Vagina (tissue), 2 donors: ENCODE data around the gene ADAMTS17. TPM values are rescaled to one million over a fixed set of nuclear protein-coding genes. Genes with fewer than 3 reads are reported as not detected.

Experiments
- DNase-seq, 2 donors: peaks; one replicate each; pipeline ENCODE4 v3.0.0-alpha.2; 2017; ENCODE audit errors: extremely low spot score in 2 of 2
- H3K27ac ChIP-seq: fragments of 200-600 bp; sonication (generic); one replicate; pipeline ENCODE4 v1.5.1; 2019
- H3K27me3 ChIP-seq: fragments of 200-600 bp; sonication (generic); one replicate; pipeline ENCODE4 v1.5.1; 2019
- H3K36me3 ChIP-seq, 2 donors: fragments of 200-600 bp; sonication (generic); one replicate each; pipeline ENCODE4 v1.5.1; 2017 to 2019
- H3K4me1 ChIP-seq: fragments of 200-600 bp; sonication (generic); one replicate; pipeline ENCODE4 v1.5.1; 2019
- H3K4me3 ChIP-seq, 2 donors: fragments of 200-600 bp; sonication (generic); 1 replicate in 1 of 2; 2 replicates in 1 of 2; pipeline ENCODE4 v1.5.1; 2016 to 2019
- H3K9me3 ChIP-seq: fragments of 200-600 bp; sonication (generic); one replicate; pipeline ENCODE4 v1.5.1; 2019
- POLR2A ChIP-seq, 2 donors: fragments of 450-650 bp; IDR thresholded peaks; one replicate each; pipeline ENCODE4 v1.6.1; 2017; ENCODE audit warnings: antibody characterized with exemption in 2 of 2, mild to moderate bottlenecking in 2 of 2, moderate library complexity in 2 of 2
- POLR2AphosphoS5 ChIP-seq, 2 donors: sonication (generic); formaldehyde crosslinking; IDR thresholded peaks; one replicate each; pipeline ENCODE4 v1.9.0; 2017; ENCODE audit warnings: antibody characterized with exemption in 2 of 2, mild to moderate bottlenecking in 2 of 2, low read depth in 1 of 2; ENCODE audit not compliant: insufficient read depth in 1 of 2
- intact Hi-C: fragments of 100-400 bp; cut with DNase I; formaldehyde crosslinking; loops from one replicate; pipeline ENCODE4 v1.15.1; 2023
- total RNA-seq: library from RNA; depleted of rRNA; stranded (reverse); fragments of >200 nt; gene quantifications from one replicate; pipeline ENCODE4 v1.2.3, GENCODE V29; 2016
- TF ChIP-seq, protein P1 (sequence below), 3 experiments: fragments of 450-650 bp in 2 of 3; fragments of 200-600 bp in 1 of 3; sonication (generic) in 1 of 3; IDR thresholded peaks; one replicate each; pipeline ENCODE4 v1.5.1; 2017 to 2019; ENCODE audit warnings: antibody characterized with exemption in 3 of 3, mild to moderate bottlenecking in 2 of 3, moderate library complexity in 2 of 3

ADAMTS17 gene
- total RNA-seq, 1 donor from 2014 or later, result 16.0 TPM

DNA sequence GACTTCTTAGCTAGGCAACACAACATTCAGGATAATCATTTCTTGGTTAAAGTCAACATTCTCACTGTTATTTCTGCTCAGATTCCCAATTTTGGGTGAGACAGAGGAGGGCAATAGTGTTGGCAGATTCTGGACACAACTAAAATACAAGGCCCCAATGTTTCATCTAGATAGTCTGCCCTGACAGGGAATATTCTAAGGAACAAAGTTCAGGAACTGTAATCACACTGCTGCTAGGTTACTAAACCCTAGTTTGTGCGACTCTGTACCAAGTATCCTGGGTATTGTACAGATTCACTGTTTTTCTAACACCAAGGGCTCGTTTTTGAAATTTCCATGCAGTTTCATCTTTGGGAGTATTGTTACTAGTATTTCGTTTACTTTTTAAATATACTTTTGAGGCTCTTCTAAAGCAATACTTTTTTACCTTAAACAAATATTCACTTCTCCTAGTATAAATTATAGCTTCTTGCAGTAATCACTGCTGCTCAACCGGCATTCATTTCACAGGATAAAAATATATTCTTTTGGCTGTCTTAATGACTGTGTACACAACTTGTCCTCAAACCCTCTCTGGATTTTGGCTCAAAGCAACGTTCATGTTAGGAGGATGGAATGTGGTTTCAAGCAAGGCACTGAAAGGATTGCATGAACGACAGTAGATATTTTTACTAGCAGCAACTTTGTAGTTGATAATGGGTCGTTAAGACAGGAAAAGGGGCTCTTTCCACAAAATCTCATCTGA is 167.4 kb downstream of the ADAMTS17 start:
- DNase-seq, result peak in 1 of 2 donors; percentile 6
- Histone ChIP-seq H3K4me1 (no peaks in the 10 kb centered on the region), H3K9me3 (peaks cover 11% of the 10 kb centered on the region), H3K27ac (no peak overlapping the region), H3K27me3 (no peaks in the 10 kb centered on the region), H3K36me3 (no peaks in the 10 kb centered on the region), H3K4me3 (no peak overlapping the region)
- TF ChIP-seq POLR2AphosphoS5 (IDR thresholded peaks at IDR 0.05; ENCODE audit: insufficient read depth in 1 of 2, low read depth in 1 of 2) (no peak), POLR2A (IDR thresholded peaks at IDR 0.05) (no peak)
- TF ChIP-seq, protein P1, sequence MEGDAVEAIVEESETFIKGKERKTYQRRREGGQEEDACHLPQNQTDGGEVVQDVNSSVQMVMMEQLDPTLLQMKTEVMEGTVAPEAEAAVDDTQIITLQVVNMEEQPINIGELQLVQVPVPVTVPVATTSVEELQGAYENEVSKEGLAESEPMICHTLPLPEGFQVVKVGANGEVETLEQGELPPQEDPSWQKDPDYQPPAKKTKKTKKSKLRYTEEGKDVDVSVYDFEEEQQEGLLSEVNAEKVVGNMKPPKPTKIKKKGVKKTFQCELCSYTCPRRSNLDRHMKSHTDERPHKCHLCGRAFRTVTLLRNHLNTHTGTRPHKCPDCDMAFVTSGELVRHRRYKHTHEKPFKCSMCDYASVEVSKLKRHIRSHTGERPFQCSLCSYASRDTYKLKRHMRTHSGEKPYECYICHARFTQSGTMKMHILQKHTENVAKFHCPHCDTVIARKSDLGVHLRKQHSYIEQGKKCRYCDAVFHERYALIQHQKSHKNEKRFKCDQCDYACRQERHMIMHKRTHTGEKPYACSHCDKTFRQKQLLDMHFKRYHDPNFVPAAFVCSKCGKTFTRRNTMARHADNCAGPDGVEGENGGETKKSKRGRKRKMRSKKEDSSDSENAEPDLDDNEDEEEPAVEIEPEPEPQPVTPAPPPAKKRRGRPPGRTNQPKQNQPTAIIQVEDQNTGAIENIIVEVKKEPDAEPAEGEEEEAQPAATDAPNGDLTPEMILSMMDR (IDR thresholded peaks at IDR 0.05), result no peak
- intact Hi-C loops, result no loop called here

DNA sequence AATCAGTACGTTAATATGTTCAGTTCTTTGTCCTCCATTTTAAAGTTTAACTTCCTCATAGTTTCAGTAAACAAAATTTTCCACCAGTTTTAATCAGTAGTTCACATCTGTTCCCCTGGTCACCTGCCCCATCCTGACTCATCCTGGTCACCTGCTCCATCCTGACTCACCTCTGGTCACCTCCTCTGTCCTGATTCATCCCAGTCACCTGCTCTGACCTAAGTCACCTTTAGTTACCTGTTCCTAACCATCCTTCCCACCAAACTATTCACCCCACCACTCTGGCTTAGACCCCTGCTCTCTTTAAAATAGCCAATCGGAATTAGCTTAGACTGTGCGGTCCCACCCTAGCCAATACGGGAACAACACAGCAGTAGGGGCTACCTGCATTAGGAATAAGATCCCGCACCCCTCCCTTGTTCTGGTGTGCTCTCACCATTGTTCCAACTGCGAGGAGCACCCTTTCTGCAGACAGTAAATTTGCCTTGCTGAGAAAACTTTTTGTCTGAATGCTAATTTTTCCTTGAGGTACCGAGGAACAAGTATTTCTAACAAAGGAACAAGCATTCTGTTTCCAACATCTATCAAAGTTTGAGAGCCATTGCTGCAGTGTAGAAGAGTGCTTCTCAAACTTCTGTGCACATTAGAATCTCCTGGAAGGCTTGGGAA is 169.3 kb downstream of the ADAMTS17 start:
- H3K4me1 ChIP-seq, result no peaks in the 10 kb centered on the region
- peak; percentile 44 to 90 for DNase-seq
- peaks cover 11% of the 10 kb centered on the region for H3K9me3 ChIP-seq
- intact Hi-C loops, result no loop called here
- no peak overlapping the region for H3K27ac ChIP-seq
- no peak for TF ChIP-seq POLR2AphosphoS5 (IDR thresholded peaks at IDR 0.05; ENCODE audit: insufficient read depth in 1 of 2, low read depth in 1 of 2)
- TF ChIP-seq, protein P1 (IDR thresholded peaks at IDR 0.05), result no peak
- TF ChIP-seq POLR2A (IDR thresholded peaks at IDR 0.05), result no peak
- no peaks in the 10 kb centered on the region for H3K36me3 ChIP-seq
- no peak overlapping the region for H3K4me3 ChIP-seq
- H3K27me3 ChIP-seq, result no peaks in the 10 kb centered on the region

DNA sequence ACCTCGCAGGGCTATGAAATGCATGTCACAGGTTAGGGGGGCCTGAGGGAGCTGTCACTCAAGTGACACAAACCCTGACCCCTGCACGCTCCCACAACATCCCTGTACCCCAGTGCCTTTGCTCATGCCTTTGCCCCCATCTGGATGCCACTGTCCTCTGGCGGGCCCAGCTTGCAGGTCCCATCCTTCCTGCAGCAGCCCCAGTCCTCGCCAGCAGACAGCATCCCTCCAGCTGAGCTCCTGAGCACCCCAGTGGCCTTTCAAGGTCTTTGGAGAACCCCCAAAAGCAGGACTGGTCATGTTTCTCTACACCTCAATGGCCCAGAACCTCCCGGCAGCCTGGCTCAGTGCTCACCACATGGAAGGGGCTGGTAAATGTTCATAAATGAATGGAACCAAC is 170.4 kb downstream of the ADAMTS17 start:
- intact Hi-C loops, result no loop called here
- Histone ChIP-seq H3K4me1 (no peaks in the 10 kb centered on the region), H3K4me3 (no peak overlapping the region), H3K27me3 (no peaks in the 10 kb centered on the region), H3K27ac (no peak overlapping the region), H3K9me3 (peaks cover 11% of the 10 kb centered on the region), H3K36me3 (no peaks in the 10 kb centered on the region)
- TF ChIP-seq POLR2A (IDR thresholded peaks at IDR 0.05) (no peak), POLR2AphosphoS5 (IDR thresholded peaks at IDR 0.05; ENCODE audit: insufficient read depth in 1 of 2, low read depth in 1 of 2) (no peak)
- TF ChIP-seq, protein P1 (IDR thresholded peaks at IDR 0.05), result no peak
- DNase-seq, result peak; percentile 72 to 89

DNA sequence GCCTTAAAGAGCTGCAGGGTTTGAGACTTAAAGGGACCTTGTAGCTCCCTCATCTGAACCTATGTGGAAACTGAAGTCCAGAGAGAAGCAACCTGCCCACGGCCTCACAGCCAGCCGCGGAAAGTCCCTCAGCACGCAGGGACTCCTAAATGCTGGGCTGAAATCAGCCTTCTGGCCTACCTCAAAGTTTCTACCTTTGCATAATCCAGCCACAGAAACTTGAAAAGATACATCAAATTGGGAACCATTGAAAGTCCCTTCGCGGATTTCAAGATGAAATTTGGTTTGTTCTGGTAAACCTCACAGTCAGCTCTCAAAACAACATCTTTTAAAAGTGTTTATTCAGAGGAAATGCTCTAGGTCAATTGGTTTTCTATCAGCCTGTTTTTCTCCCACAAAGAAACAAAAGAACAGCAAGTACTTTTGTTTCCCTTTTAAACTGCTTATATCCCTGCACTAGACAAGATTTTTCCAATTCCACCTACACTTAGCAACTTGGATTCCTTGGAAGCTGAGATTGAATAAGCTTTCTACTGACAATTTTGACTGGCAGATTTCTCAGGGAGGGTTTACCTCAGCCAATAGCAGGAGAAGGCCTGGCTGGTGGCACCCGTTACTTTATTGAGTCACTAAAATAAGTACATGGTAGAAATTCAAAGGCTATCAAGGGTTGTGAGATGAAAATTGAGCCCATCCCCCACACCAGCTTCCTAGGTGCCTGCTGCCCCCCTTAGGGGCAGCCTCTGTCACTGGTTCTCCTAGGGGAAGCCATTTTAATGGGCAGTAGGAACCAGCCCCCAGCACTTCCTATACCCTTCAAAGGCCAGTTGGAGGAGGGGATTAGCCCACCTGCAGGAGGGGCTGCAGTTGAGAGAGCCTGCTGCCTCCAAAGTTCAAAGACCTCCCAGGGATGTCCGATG is 171.2 kb downstream of the ADAMTS17 start:
- H3K36me3 ChIP-seq, result no peaks in the 10 kb centered on the region
- H3K4me3 ChIP-seq, result no peak overlapping the region
- TF ChIP-seq POLR2AphosphoS5 (IDR thresholded peaks at IDR 0.05; ENCODE audit: insufficient read depth in 1 of 2, low read depth in 1 of 2) (no peak), POLR2A (IDR thresholded peaks at IDR 0.05) (no peak)
- TF ChIP-seq, protein P1 (IDR thresholded peaks at IDR 0.05), result no peak
- peak; percentile 58 to 77 for DNase-seq
- no peaks in the 10 kb centered on the region for H3K27me3 ChIP-seq
- intact Hi-C loops, result no loop called here
- no peaks in the 10 kb centered on the region for H3K4me1 ChIP-seq
- peaks cover 11% of the 10 kb centered on the region for H3K9me3 ChIP-seq
- no peak overlapping the region for H3K27ac ChIP-seq
